Neural crest cell (in vitro differentiated cells): ENCODE data around the gene BMX. TPM values are rescaled to one million over a fixed set of nuclear protein-coding genes. Genes with fewer than 3 reads are reported as not detected.

Experiments used
- DNase-seq: peaks from one replicate; pipeline ENCODE4 v3.0.0; 2021; ENCODE audit warnings: low read depth, mixed read lengths, low spot score
- H3K27ac Mint-ChIP-seq: one replicate; pipeline ENCODE4 v1.8.0; 2021; ENCODE audit warnings: mild to moderate bottlenecking, mixed read lengths; ENCODE audit not compliant: unreplicated experiment
- H3K27me3 Mint-ChIP-seq: 2 replicates; pipeline ENCODE4 v1.8.0; 2021; ENCODE audit warnings: low read depth, mild to moderate bottlenecking, mixed read lengths
- H3K36me3 Mint-ChIP-seq: 2 replicates; pipeline ENCODE4 v1.8.0; 2021; ENCODE audit warnings: low read depth, mild to moderate bottlenecking, mixed read lengths
- H3K4me1 Mint-ChIP-seq: 2 replicates; pipeline ENCODE4 v1.8.0; 2021; ENCODE audit warnings: mixed read lengths
- H3K4me3 Mint-ChIP-seq: one replicate; pipeline ENCODE4 v1.8.0; 2021; ENCODE audit warnings: mild to moderate bottlenecking, mixed read lengths
- H3K9me3 Mint-ChIP-seq: 2 replicates; pipeline ENCODE4 v1.8.0; 2021; ENCODE audit warnings: mixed read lengths
- total RNA-seq: library from RNA; stranded (reverse); gene quantifications from 2 replicates; pipeline ENCODE4 v1.2.1, GENCODE V29; 2021
- TF ChIP-seq, protein P1 (sequence below): fragments of 200-600 bp; sonication (generic); conservative IDR thresholded peaks from 2 replicates; pipeline ENCODE4 v1.5.0; 2021; ENCODE audit warnings: antibody characterized with exemption, mild to moderate bottlenecking

BMX gene
- total RNA-seq, 1 donor from 2014 or later, result not detected

- DNase-seq, result no peak
- Mint-ChIP-seq H3K36me3 (no peaks in the 10 kb centered on the region), H3K27me3 (no peaks in the 10 kb centered on the region), H3K4me1 (no peaks in the 10 kb centered on the region), H3K27ac (no peak overlapping the region), H3K9me3 (no peaks in the 10 kb centered on the region), H3K4me3 (no peak overlapping the region)
- TF ChIP-seq, protein P1, sequence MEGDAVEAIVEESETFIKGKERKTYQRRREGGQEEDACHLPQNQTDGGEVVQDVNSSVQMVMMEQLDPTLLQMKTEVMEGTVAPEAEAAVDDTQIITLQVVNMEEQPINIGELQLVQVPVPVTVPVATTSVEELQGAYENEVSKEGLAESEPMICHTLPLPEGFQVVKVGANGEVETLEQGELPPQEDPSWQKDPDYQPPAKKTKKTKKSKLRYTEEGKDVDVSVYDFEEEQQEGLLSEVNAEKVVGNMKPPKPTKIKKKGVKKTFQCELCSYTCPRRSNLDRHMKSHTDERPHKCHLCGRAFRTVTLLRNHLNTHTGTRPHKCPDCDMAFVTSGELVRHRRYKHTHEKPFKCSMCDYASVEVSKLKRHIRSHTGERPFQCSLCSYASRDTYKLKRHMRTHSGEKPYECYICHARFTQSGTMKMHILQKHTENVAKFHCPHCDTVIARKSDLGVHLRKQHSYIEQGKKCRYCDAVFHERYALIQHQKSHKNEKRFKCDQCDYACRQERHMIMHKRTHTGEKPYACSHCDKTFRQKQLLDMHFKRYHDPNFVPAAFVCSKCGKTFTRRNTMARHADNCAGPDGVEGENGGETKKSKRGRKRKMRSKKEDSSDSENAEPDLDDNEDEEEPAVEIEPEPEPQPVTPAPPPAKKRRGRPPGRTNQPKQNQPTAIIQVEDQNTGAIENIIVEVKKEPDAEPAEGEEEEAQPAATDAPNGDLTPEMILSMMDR, result no peak
Observed at GRCh38 chrX:15505101-15505500, 4.5 kb downstream of the BMX start.

DNA sequence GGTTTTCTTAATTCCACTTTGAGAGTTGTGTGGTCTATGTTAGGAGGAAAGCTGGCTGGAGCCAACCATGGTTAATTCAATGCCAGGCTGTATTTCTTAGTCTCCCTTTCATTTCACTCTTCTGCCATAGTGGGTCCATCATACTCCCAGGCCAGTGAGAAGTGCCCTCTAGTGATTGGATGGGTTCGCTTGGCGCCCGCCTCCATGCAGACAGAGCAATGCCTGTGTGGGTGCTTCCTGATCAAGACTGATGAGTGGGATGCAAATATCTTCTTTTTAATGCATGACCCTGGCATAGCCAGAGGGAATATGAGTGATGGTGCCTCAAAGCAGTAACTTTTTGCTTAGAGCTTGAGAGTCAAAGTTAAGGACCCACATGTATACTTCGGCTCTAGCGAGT, 6.4 kb downstream of the BMX start:
- no peaks in the 10 kb centered on the region for H3K27me3 Mint-ChIP-seq
- H3K4me1 Mint-ChIP-seq, result peaks cover 15% of the 10 kb centered on the region
- no peak overlapping the region for H3K27ac Mint-ChIP-seq
- no peaks in the 10 kb centered on the region for H3K36me3 Mint-ChIP-seq
- TF ChIP-seq, protein P1, result no peak
- H3K9me3 Mint-ChIP-seq, result peaks cover 5% of the 10 kb centered on the region
- DNase-seq, result no peak
- no peak overlapping the region for H3K4me3 Mint-ChIP-seq

DNA sequence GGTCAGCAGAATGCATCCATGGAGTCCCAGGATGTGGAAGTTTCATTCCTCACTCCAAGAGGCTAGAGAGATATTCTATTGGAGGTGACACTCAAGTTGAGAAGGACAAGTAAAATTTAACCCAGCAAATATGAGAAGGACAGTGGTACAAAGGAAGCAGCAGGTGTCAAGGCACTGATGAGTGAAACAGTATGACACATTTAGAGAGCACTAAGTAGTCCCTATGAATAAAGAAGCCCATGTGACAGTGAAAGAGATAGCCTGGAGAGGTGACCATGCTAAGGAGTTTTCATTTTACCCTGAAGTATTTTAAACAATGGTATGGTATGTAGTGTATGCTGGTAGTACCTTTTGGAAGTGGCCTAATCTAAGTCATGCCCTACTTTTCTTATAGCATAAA, 9.2 kb downstream of the BMX start:
- Mint-ChIP-seq H3K4me3 (no peak overlapping the region), H3K36me3 (no peaks in the 10 kb centered on the region), H3K27ac (no peak overlapping the region), H3K4me1 (peaks cover 22% of the 10 kb centered on the region), H3K27me3 (no peaks in the 10 kb centered on the region), H3K9me3 (peaks cover 6% of the 10 kb centered on the region)
- TF ChIP-seq, protein P1, result no peak
- DNase-seq, result no peak

- no peak for DNase-seq
- Mint-ChIP-seq H3K36me3 (no peaks in the 10 kb centered on the region), H3K4me1 (peaks cover 22% of the 10 kb centered on the region), H3K27me3 (no peaks in the 10 kb centered on the region), H3K27ac (peak overlapping the region; percentile 66), H3K4me3 (peak overlapping the region; percentile 1), H3K9me3 (peaks cover 6% of the 10 kb centered on the region)
- TF ChIP-seq, protein P1, result no peak
Observed at GRCh38 chrX:15511563-15511962, 11.0 kb downstream of the BMX start.

DNA sequence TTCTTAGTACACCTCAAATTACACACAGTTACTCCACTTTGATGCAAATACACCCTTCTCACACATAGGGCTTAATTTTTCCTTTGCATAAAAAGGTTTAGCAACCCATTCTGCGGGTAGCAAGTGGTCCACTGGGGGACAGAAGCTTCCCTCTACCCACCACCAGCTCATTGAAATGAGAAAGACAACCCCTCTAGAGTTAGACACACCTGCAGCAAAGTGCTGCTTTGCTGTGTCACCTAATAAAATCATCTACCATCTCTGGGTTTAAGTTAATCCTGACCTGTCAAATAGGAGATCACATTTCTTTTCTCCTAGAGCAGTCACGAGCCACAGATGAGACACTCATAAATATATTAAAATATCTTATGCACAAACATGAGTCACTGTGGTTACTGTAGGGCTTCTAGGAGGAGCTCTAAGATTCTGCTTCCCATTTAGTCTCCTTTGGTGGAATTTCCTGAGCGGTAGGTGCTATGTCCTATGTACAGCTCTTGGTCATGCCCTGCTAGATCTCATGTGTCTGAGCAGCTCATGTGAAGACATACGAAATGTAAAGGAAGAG, 11.9 kb downstream of the BMX start:
- no peak overlapping the region for H3K4me3 Mint-ChIP-seq
- TF ChIP-seq, protein P1, result no peak

GRCh38 chrX:15514279-15514678, 13.7 kb downstream of the BMX start:
- H3K27me3 Mint-ChIP-seq, result no peaks in the 10 kb centered on the region
- H3K9me3 Mint-ChIP-seq, result peaks cover 9% of the 10 kb centered on the region
- H3K4me3 Mint-ChIP-seq, result no peak overlapping the region
- no peaks in the 10 kb centered on the region for H3K36me3 Mint-ChIP-seq
- H3K4me1 Mint-ChIP-seq, result peaks cover 22% of the 10 kb centered on the region
- no peak overlapping the region for H3K27ac Mint-ChIP-seq
- no peak for DNase-seq
- TF ChIP-seq, protein P1, result no peak

More for the DNA sequence above, 11.9 kb downstream of the BMX start:
- no peak for DNase-seq
- no peak overlapping the region for H3K27ac Mint-ChIP-seq
- H3K9me3 Mint-ChIP-seq, result peaks cover 6% of the 10 kb centered on the region
- no peaks in the 10 kb centered on the region for H3K27me3 Mint-ChIP-seq
- H3K4me1 Mint-ChIP-seq, result peaks cover 22% of the 10 kb centered on the region
- H3K36me3 Mint-ChIP-seq, result no peaks in the 10 kb centered on the region
